Panc1 (cell line): ENCODE results near the gene TMEM151B. TPM values are rescaled to one million over a fixed set of nuclear protein-coding genes. Genes with fewer than 3 reads are reported as not detected.

Experiments used
- ATAC-seq: fragments of 200-7000 bp; cut with Tn5 transposase; 2 replicates; pipeline ENCODE4 v1.9.1; 2020; ENCODE audit warnings: mild to moderate bottlenecking, moderate library complexity
- BruUV-seq: library from RNA; stranded (reverse); fragments of 400-500 nt; replicated peaks from 2 replicates; lab custom pipeline; 2021; lab: Mats Ljungman, UMichigan
- CTCF ChIA-PET: fragments of 300-600 bp; sonication (Branson Sonifier 250); formaldehyde crosslinking; loops from one replicate; lab custom pipeline; 2022; ENCODE audit warnings: antibody characterized with exemption; lab: Charles Lee
- POLR2A ChIA-PET: fragments of 300-600 bp; sonication (Branson Sonifier 250); formaldehyde crosslinking; loops from one replicate; lab custom pipeline; 2022; ENCODE audit warnings: antibody characterized with exemption; lab: Charles Lee
- DNase-seq: peaks from one replicate; pipeline ENCODE4 v3.0.0-alpha.2; 2010; ENCODE audit warnings: low read depth, low spot score
- H3K27ac ChIP-seq: 2 replicates; pipeline ENCODE4 v1.5.1; 2011; ENCODE audit warnings: mild to moderate bottlenecking, low read length, inconsistent platforms
- H3K27me3 ChIP-seq: fragments of 200-500 bp; sonication (Bioruptor generic); 2 replicates; pipeline ENCODE4 v1.6.0; 2014; ENCODE audit warnings: low read length, inconsistent platforms; ENCODE audit not compliant: control insufficient read depth, insufficient read depth
- H3K36me3 ChIP-seq: fragments of 200-500 bp; sonication (Bioruptor generic); 2 replicates; pipeline ENCODE4 v1.5.1; 2014; ENCODE audit warnings: inconsistent platforms, mild to moderate bottlenecking, low read length, moderate library complexity; ENCODE audit not compliant: control insufficient read depth, insufficient read depth
- H3K4me1 ChIP-seq: 2 replicates; pipeline ENCODE4 v1.5.1; 2011; ENCODE audit warnings: inconsistent platforms, mild to moderate bottlenecking, low read length, moderate library complexity; ENCODE audit not compliant: control insufficient read depth, insufficient read depth
- H3K4me3 ChIP-seq, 2 experiments: 2 replicates each; pipeline ENCODE4 v1.5.1; 2011 to 2012; ENCODE audit warnings: low read depth in 2 of 2, low read length in 2 of 2, mild to moderate bottlenecking in 2 of 2, inconsistent platforms in 1 of 2, moderate library complexity in 1 of 2
- H3K9me3 ChIP-seq: fragments of 200-500 bp; sonication (Bioruptor generic); 2 replicates; pipeline ENCODE4 v1.5.1; 2014; ENCODE audit warnings: low read depth, mild to moderate bottlenecking, inconsistent platforms, low read length, moderate library complexity; ENCODE audit not compliant: control insufficient read depth, insufficient read depth
- POLR2AphosphoS5 ChIP-seq: IDR thresholded peaks from 2 replicates; pipeline ENCODE4 v1.6.1; 2012; ENCODE audit warnings: mild to moderate bottlenecking, low read depth, low read length, moderate library complexity
- SIN3A ChIP-seq: IDR thresholded peaks from 2 replicates; pipeline ENCODE4 v1.6.1; 2012; ENCODE audit warnings: low read depth, mild to moderate bottlenecking, low read length, moderate library complexity, borderline replicate concordance; ENCODE audit not compliant: insufficient read depth
- TCF7L2 ChIP-seq: IDR thresholded peaks from 2 replicates; pipeline ENCODE4 v1.6.1; 2011; ENCODE audit warnings: mild to moderate bottlenecking, low read depth, low read length, inconsistent platforms
- in situ Hi-C: cut with HindIII; loops from 2 replicates; pipeline ENCODE4 v1.10.0; 2016; ENCODE audit warnings: low sequenced_read_pairs, low pct_unique_long_range_greater_than_20kb
- intact Hi-C: fragments of 100-400 bp; cut with micrococcal nuclease; formaldehyde crosslinking; loops from one replicate; pipeline ENCODE4 v1.10.0; 2022; ENCODE audit not compliant: unreplicated experiment
- total RNA-seq: library from RNA; stranded (reverse); gene quantifications from one replicate; pipeline ENCODE4 v1.2.1, GENCODE V29; 2021; ENCODE audit not compliant: unreplicated experiment
- TF ChIP-seq, protein P1 (sequence below): fragments of 450-650 bp; IDR thresholded peaks from 2 replicates; pipeline ENCODE4 v1.5.1; 2017; ENCODE audit warnings: mild to moderate bottlenecking
- TF ChIP-seq, protein P2 (sequence below), 2 experiments: IDR thresholded peaks; 2 replicates each; pipeline ENCODE4 v1.6.1; 2011 to 2012; ENCODE audit warnings: low read depth in 2 of 2, control low read depth in 1 of 2, low read length in 1 of 2, mild to moderate bottlenecking in 1 of 2, moderate library complexity in 1 of 2; ENCODE audit not compliant: insufficient read depth in 1 of 2

Gene TMEM151B
- total RNA-seq, 1 experiment from 2014 or later: 0.18 TPM

GRCh38 chr6:44306710-44307109, 36.5 kb downstream of the TMEM151B start:
- DNase-seq (no peak), ATAC-seq (no peak)
- Histone ChIP-seq H3K27ac (no peak overlapping the region), H3K27me3 (no peaks in the 10 kb centered on the region), H3K4me1 (no peaks in the 10 kb centered on the region), H3K36me3 (peaks cover 6% of the 10 kb centered on the region), H3K4me3 (no peak overlapping the region), H3K9me3 (no peaks in the 10 kb centered on the region)
- ChIA-PET CTCF (no interaction called here), POLR2A (no interaction called here)
- BruUV-seq: no TSS peak
- TF ChIP-seq SIN3A (no peak), POLR2AphosphoS5 (no peak), TCF7L2 (no peak)
- TF ChIP-seq, protein P1, sequence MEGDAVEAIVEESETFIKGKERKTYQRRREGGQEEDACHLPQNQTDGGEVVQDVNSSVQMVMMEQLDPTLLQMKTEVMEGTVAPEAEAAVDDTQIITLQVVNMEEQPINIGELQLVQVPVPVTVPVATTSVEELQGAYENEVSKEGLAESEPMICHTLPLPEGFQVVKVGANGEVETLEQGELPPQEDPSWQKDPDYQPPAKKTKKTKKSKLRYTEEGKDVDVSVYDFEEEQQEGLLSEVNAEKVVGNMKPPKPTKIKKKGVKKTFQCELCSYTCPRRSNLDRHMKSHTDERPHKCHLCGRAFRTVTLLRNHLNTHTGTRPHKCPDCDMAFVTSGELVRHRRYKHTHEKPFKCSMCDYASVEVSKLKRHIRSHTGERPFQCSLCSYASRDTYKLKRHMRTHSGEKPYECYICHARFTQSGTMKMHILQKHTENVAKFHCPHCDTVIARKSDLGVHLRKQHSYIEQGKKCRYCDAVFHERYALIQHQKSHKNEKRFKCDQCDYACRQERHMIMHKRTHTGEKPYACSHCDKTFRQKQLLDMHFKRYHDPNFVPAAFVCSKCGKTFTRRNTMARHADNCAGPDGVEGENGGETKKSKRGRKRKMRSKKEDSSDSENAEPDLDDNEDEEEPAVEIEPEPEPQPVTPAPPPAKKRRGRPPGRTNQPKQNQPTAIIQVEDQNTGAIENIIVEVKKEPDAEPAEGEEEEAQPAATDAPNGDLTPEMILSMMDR: no peak
- TF ChIP-seq, protein P2, sequence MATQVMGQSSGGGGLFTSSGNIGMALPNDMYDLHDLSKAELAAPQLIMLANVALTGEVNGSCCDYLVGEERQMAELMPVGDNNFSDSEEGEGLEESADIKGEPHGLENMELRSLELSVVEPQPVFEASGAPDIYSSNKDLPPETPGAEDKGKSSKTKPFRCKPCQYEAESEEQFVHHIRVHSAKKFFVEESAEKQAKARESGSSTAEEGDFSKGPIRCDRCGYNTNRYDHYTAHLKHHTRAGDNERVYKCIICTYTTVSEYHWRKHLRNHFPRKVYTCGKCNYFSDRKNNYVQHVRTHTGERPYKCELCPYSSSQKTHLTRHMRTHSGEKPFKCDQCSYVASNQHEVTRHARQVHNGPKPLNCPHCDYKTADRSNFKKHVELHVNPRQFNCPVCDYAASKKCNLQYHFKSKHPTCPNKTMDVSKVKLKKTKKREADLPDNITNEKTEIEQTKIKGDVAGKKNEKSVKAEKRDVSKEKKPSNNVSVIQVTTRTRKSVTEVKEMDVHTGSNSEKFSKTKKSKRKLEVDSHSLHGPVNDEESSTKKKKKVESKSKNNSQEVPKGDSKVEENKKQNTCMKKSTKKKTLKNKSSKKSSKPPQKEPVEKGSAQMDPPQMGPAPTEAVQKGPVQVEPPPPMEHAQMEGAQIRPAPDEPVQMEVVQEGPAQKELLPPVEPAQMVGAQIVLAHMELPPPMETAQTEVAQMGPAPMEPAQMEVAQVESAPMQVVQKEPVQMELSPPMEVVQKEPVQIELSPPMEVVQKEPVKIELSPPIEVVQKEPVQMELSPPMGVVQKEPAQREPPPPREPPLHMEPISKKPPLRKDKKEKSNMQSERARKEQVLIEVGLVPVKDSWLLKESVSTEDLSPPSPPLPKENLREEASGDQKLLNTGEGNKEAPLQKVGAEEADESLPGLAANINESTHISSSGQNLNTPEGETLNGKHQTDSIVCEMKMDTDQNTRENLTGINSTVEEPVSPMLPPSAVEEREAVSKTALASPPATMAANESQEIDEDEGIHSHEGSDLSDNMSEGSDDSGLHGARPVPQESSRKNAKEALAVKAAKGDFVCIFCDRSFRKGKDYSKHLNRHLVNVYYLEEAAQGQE (IDR thresholded peaks at IDR 0.05; ENCODE audit: insufficient read depth in 1 of 2, low read depth in 2 of 2, low read length in 1 of 2): no peak
- intact Hi-C loops (no loop called here), in situ Hi-C loops (no loop called here)

GRCh38 chr6:44307217-44307616, 37.0 kb downstream of the TMEM151B start:
- POLR2A ChIA-PET: no interaction called here
- peaks cover 6% of the 10 kb centered on the region for H3K36me3 ChIP-seq
- ATAC-seq (no peak), DNase-seq (no peak)
- H3K4me1 ChIP-seq: peaks cover 4% of the 10 kb centered on the region; the same call in 1 of the 2 replicates
- H3K4me3 ChIP-seq: no peak overlapping the region
- in situ Hi-C loops (no loop called here), intact Hi-C loops (no loop called here)
- TF ChIP-seq POLR2AphosphoS5 (no peak), SIN3A (no peak), TCF7L2 (no peak)
- TF ChIP-seq, protein P2 (IDR thresholded peaks at IDR 0.05; ENCODE audit: insufficient read depth in 1 of 2, low read depth in 2 of 2, low read length in 1 of 2): no peak
- TF ChIP-seq, protein P1: no peak
- no peak overlapping the region for H3K27ac ChIP-seq
- CTCF ChIA-PET: interaction anchor here (0.6 kb wide), 1 partner anchor 1866 kb away, joined by 3 read pairs; no protein-coding TSS in a partner anchor
- no TSS peak for BruUV-seq
- no peaks in the 10 kb centered on the region for H3K27me3 ChIP-seq
- H3K9me3 ChIP-seq: no peaks in the 10 kb centered on the region
